ENCODE data around the gene SH2D4B. TPM values are rescaled to one million over a fixed set of nuclear protein-coding genes. Genes with fewer than 3 reads are reported as not detected.

The SH2D4B gene
- total RNA-seq, 1 donor from 2014 or later: 0.07 TPM

GRCh38 chr10:80603516-80603915 lies 65.8 kb downstream of the SH2D4B start:
- H3K27me3 Mint-ChIP-seq (ENCODE audit: low read depth): peaks cover 1% of the 10 kb centered on the region
- no peaks in the 10 kb centered on the region for H3K4me1 Mint-ChIP-seq (ENCODE audit: low read depth)
- no peak for TF ChIP-seq CTCF (IDR thresholded peaks at IDR 0.05)
- peak; percentile 92 for DNase-seq (ENCODE audit: low spot score)
- no peak overlapping the region for H3K4me3 Mint-ChIP-seq (ENCODE audit: unreplicated experiment)
- no peaks in the 10 kb centered on the region for H3K36me3 Mint-ChIP-seq (ENCODE audit: low read depth)
- H3K9me3 Mint-ChIP-seq (ENCODE audit: low read depth): peaks cover 3% of the 10 kb centered on the region
- no peak overlapping the region for H3K27ac Mint-ChIP-seq (ENCODE audit: unreplicated experiment)

DNA sequence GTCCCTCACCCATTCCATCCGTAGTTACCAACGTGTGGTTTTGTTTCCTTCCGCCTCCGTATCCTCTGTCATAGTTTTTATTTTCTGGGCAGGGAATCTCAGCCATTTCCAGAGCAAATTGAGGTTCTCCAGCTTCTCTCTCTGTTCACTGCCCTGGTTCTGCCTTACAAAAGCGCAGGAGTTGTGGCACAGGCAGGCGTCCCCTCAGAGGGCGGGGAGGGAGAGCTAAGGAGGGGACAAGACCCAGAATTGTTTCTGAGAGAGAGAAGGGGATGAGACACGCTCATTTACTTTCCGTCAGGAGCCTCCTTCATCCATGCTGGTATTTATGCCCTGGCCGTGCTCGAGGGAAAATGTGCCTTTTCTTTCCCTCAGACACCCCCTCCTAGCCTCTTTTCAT lies 71.0 kb downstream of the SH2D4B start:
- Mint-ChIP-seq H3K27ac (ENCODE audit: unreplicated experiment) (no peak overlapping the region), H3K4me1 (ENCODE audit: low read depth) (no peaks in the 10 kb centered on the region), H3K9me3 (ENCODE audit: low read depth) (peaks cover 1% of the 10 kb centered on the region), H3K27me3 (ENCODE audit: low read depth) (peaks cover 3% of the 10 kb centered on the region), H3K36me3 (ENCODE audit: low read depth) (no peaks in the 10 kb centered on the region), H3K4me3 (ENCODE audit: unreplicated experiment) (no peak overlapping the region)
- no peak for DNase-seq (ENCODE audit: low spot score)
- TF ChIP-seq CTCF (IDR thresholded peaks at IDR 0.05): no peak

GRCh38 chr10:80609331-80609730 lies 71.6 kb downstream of the SH2D4B start:
- Mint-ChIP-seq H3K4me3 (ENCODE audit: unreplicated experiment) (no peak overlapping the region), H3K27ac (ENCODE audit: unreplicated experiment) (no peak overlapping the region), H3K9me3 (ENCODE audit: low read depth) (peaks cover 2% of the 10 kb centered on the region), H3K27me3 (ENCODE audit: low read depth) (peaks cover 3% of the 10 kb centered on the region), H3K36me3 (ENCODE audit: low read depth) (no peaks in the 10 kb centered on the region), H3K4me1 (ENCODE audit: low read depth) (no peaks in the 10 kb centered on the region)
- TF ChIP-seq CTCF (IDR thresholded peaks at IDR 0.05): no peak
- DNase-seq (ENCODE audit: low spot score): no peak

DNA sequence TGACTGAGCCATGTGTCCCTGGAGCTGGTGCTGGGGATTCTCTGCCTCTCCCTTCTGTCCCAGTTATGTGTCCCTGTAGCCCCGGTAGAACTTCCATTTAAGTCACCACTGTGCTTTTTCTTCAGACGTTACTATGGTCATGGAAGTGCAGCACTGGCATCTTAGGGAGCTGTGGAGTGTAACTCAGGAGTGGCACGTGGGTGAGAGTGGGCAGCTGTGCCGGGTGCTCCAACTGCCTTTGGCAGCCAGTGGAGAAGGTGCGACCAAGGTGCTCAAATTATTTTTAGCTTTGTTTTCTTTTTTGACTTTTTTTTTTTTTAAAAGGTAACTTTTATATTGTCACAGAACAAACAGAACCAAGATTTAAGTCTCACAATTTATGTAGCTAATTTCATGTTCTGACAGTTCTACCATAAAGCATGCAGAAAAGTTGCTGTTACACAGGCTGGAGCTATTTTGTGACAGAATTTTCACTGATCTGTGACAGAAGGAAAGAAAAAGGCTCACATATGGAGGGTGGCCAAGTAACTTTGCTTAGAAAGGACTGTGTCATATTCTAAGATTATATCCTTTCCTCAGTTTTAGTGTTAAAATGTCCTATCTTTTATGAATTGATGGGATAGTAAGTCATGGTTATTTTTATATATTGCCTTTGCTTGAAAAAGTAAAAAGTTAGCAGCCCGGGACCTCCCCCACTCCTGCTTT lies 73.9 kb downstream of the SH2D4B start:
- no peak overlapping the region for H3K27ac Mint-ChIP-seq (ENCODE audit: unreplicated experiment)

DNA sequence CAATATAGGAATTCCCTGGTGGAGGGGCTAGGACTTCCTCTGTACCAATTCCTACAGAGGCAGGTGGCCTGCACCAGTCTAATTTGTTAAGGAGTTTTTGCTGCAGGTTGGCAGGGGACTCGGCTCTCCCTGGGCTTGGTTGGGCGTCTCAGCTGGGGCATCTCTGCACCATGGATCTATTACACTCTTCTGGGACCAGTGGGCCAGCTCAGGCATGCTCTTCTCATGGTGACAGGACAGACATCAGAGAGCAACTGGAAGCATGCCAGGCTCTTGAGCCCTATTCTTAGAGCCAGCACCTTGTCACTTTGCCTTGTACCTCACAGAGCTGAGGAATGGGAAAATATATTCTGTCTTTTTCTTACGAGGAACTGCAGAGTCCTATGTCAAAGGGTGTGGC lies 74.6 kb downstream of the SH2D4B start:
- H3K27ac Mint-ChIP-seq (ENCODE audit: unreplicated experiment): no peak overlapping the region
- no peaks in the 10 kb centered on the region for H3K4me1 Mint-ChIP-seq (ENCODE audit: low read depth)
- no peaks in the 10 kb centered on the region for H3K36me3 Mint-ChIP-seq (ENCODE audit: low read depth)

More for the DNA sequence above, 73.9 kb downstream of the SH2D4B start:
- Mint-ChIP-seq H3K9me3 (ENCODE audit: low read depth) (peaks cover 2% of the 10 kb centered on the region), H3K27me3 (ENCODE audit: low read depth) (peaks cover 6% of the 10 kb centered on the region), H3K4me3 (ENCODE audit: unreplicated experiment) (no peak overlapping the region), H3K4me1 (ENCODE audit: low read depth) (no peaks in the 10 kb centered on the region), H3K36me3 (ENCODE audit: low read depth) (no peaks in the 10 kb centered on the region)
- no peak for TF ChIP-seq CTCF (IDR thresholded peaks at IDR 0.05)
- no peak for DNase-seq (ENCODE audit: low spot score)

More for the DNA sequence above, 74.6 kb downstream of the SH2D4B start:
- Mint-ChIP-seq H3K27me3 (ENCODE audit: low read depth) (peaks cover 9% of the 10 kb centered on the region), H3K9me3 (ENCODE audit: low read depth) (peaks cover 2% of the 10 kb centered on the region), H3K4me3 (ENCODE audit: unreplicated experiment) (no peak overlapping the region)
- no peak for DNase-seq (ENCODE audit: low spot score)
- no peak for TF ChIP-seq CTCF (IDR thresholded peaks at IDR 0.05)
